ENCODE data around the gene TXNDC16.
"Not testable (repeated sequence)": the region's sequence is repeated elsewhere in the genome, so short reads cannot be mapped to it uniquely, and the experiment has no call there.

TXNDC16 gene, protein sequence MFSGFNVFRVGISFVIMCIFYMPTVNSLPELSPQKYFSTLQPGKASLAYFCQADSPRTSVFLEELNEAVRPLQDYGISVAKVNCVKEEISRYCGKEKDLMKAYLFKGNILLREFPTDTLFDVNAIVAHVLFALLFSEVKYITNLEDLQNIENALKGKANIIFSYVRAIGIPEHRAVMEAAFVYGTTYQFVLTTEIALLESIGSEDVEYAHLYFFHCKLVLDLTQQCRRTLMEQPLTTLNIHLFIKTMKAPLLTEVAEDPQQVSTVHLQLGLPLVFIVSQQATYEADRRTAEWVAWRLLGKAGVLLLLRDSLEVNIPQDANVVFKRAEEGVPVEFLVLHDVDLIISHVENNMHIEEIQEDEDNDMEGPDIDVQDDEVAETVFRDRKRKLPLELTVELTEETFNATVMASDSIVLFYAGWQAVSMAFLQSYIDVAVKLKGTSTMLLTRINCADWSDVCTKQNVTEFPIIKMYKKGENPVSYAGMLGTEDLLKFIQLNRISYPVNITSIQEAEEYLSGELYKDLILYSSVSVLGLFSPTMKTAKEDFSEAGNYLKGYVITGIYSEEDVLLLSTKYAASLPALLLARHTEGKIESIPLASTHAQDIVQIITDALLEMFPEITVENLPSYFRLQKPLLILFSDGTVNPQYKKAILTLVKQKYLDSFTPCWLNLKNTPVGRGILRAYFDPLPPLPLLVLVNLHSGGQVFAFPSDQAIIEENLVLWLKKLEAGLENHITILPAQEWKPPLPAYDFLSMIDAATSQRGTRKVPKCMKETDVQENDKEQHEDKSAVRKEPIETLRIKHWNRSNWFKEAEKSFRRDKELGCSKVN

DNA sequence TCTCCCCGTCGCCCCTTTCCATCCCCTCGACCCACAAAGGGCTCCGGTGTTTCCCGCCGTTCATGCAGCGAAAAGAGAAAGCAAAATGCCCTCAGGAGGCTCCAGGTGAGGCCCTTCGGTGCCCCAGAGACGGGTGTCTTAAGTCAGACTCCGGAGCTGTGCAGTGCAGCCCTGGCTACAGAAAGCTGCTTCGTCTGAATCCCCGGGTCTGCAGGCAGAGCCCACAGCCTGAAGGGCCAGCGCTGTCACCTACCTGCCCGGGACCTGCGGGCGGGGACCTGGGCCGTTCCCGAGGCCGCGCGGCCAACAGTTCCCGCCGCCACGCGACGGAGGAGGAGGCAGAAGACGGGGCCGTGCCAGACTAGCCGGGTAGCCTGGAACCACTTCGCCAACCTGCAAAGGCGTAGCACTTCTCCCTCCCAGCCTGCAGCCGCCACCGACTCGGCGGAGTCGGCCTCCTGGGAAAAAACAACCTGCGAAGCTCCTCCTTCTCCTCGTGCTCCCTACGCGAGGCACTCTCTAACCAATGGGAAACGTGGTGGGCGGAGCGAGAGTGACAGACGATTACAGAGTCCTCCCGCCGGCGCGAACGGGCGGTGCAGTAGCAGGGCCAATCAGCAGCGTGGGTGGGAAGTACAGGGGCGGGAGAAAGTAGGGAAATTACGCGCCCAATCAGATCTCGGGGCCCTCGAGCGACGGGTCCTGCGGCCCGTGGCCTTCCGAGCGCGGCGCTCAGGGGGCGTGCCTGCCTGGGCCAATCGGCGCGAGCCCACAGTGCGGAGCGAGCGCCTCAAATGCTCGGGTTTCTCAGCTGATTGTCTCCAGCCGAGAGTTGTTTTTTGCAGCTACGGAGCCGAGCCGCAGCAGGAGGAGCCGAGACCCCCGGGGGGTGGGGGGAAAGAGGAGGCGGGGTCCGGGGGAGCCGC is at the start of gene TXNDC16, which contains the start of gene GPR137C:
Gene TXNDC16 (minus strand): TSS at position 443 of the 926 bp plus-strand sequence. CDS start 8,948 bp downstream, outside the sequence.
Gene GPR137C (plus strand): TSS at position 774 of the 926 bp plus-strand sequence. CDS start 312 bp downstream, outside the sequence.
- H3K4me1 ChIP-seq (ENCODE audit: control insufficient read depth, insufficient read depth, low read length) = peaks cover 18% of the 10 kb centered on the region; the same call in 1 of the 2 replicates
- H3K27ac ChIP-seq (ENCODE audit: low read depth, low read length) = peak within 1 kb of the TSS; percentile 78
- peaks cover 15% of the 10 kb centered on the region for H3K27me3 ChIP-seq (ENCODE audit: control insufficient read depth, insufficient read depth, low read length)
- no peaks in the 10 kb centered on the region for H3K36me3 ChIP-seq (ENCODE audit: control insufficient read depth, insufficient read depth, low read length)
- peak within 1 kb of the TSS; percentile 52 for H3K9ac ChIP-seq (ENCODE audit: low read depth, low read length)
- H3K4me3 ChIP-seq (ENCODE audit: low read depth, low read length) = peak within 1 kb of the TSS; percentile 91
- H3K9me3 ChIP-seq (ENCODE audit: control insufficient read depth, insufficient read depth, low read length) = no peaks in the 10 kb centered on the region

DNA sequence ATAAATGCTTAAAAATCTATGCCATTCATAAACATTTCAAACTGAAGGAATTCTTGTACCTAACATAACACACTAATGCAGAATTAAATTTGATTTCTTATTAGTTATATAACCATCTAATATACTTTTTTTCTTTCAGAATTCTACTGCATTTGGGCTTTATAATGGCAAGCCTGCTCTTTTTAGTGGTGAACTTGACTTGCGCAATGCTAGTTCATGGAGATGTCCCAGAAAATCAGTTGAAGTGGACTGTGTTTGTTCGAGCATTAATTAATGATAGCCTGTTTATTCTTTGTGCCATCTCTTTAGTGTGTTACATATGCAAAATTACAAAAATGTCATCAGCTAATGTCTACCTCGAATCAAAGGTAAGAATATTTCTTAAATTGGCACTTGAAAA is 47.7 kb upstream of the TXNDC16 start:
- no peaks in the 10 kb centered on the region for H3K27me3 ChIP-seq (ENCODE audit: control insufficient read depth, insufficient read depth, low read length)
- H3K27ac ChIP-seq (ENCODE audit: low read depth, low read length) = no peak overlapping the region
- no peak overlapping the region for H3K9ac ChIP-seq (ENCODE audit: low read depth, low read length)
- H3K4me1 ChIP-seq (ENCODE audit: control insufficient read depth, insufficient read depth, low read length) = peaks cover 3% of the 10 kb centered on the region
- no peak overlapping the region for H3K4me3 ChIP-seq (ENCODE audit: low read depth, low read length)
- no peaks in the 10 kb centered on the region for H3K9me3 ChIP-seq (ENCODE audit: control insufficient read depth, insufficient read depth, low read length)
- H3K36me3 ChIP-seq (ENCODE audit: control insufficient read depth, insufficient read depth, low read length) = no peaks in the 10 kb centered on the region

DNA sequence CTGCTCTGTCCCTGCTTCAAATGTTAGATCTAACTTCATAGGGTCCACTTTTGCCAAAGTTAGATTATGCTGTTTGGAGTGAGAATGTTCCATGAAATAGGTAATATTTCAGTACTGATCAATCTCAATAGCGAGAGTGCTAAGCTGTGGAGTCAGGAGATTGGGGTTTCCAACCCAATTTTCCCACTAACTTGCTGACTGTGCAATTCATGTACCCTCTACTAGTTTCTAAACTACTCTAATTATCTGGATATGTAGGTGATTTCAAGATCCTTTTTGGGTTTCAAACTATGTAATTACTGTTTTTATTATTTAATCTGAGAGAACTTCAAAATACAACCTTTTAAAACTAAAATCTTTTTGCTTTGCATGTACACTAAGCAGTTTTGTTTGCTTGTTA is 46.3 kb upstream of the TXNDC16 start:
- Histone ChIP-seq H3K4me1 (ENCODE audit: control insufficient read depth, insufficient read depth, low read length) (peaks cover 3% of the 10 kb centered on the region), H3K9ac (ENCODE audit: low read depth, low read length) (no peak overlapping the region), H3K4me3 (ENCODE audit: low read depth, low read length) (no peak overlapping the region), H3K36me3 (ENCODE audit: control insufficient read depth, insufficient read depth, low read length) (no peaks in the 10 kb centered on the region), H3K27ac (ENCODE audit: low read depth, low read length) (no peak overlapping the region), H3K27me3 (ENCODE audit: control insufficient read depth, insufficient read depth, low read length) (no peaks in the 10 kb centered on the region), H3K9me3 (ENCODE audit: control insufficient read depth, insufficient read depth, low read length) (no peaks in the 10 kb centered on the region)

DNA sequence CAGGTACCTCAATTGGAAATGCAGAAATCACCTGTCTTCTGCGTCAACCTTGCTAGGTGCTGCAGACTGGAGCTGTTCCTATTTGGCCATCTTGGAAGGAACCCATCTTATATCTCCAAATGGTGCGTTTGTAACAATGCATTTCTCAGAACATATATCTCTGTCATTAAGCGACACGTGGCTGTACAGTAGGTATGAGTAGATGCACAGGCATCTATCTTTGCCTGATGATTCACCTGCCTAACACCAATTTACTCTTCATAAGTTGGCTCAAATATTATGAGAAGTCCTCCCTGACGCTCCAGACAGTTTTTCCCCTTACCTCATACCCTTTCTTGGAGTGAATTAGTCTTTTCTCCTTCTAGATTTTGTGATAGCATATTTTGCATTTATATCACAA is 44.6 kb upstream of the TXNDC16 start:
- Histone ChIP-seq H3K4me1 (ENCODE audit: control insufficient read depth, insufficient read depth, low read length) (peaks cover 3% of the 10 kb centered on the region), H3K27me3 (ENCODE audit: control insufficient read depth, insufficient read depth, low read length) (no peaks in the 10 kb centered on the region), H3K9ac (ENCODE audit: low read depth, low read length) (no peak overlapping the region), H3K36me3 (ENCODE audit: control insufficient read depth, insufficient read depth, low read length) (no peaks in the 10 kb centered on the region), H3K9me3 (ENCODE audit: control insufficient read depth, insufficient read depth, low read length) (no peaks in the 10 kb centered on the region), H3K27ac (ENCODE audit: low read depth, low read length) (no peak overlapping the region), H3K4me3 (ENCODE audit: low read depth, low read length) (no peak overlapping the region)

DNA sequence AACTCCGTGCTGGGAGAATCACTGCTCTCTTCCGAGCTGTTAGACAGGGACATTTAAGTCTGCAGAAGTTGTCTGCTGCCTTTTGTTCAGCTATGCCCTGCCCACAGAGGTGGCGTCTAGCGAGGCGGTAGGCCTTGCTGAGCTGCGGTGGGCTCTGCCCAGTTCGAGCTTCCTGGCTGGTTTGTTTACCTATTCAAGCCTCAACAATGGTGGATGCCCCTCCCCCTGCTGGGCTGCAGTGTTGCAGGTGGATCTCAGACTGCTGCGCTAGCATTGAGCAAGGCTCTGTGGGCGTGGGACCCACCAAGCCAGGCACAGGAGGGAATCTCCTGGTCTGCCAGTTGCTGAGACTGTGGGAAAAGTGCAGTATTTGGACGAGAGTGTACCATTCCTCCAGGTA is 44.0 kb upstream of the TXNDC16 start:
- Histone ChIP-seq H3K9ac (ENCODE audit: low read depth, low read length) (no peak overlapping the region), H3K36me3 (ENCODE audit: control insufficient read depth, insufficient read depth, low read length) (no peaks in the 10 kb centered on the region), H3K4me1 (ENCODE audit: control insufficient read depth, insufficient read depth, low read length) (peaks cover 3% of the 10 kb centered on the region), H3K4me3 (ENCODE audit: low read depth, low read length) (no peak overlapping the region), H3K27ac (ENCODE audit: low read depth, low read length) (no peak overlapping the region), H3K9me3 (ENCODE audit: control insufficient read depth, insufficient read depth, low read length) (no peaks in the 10 kb centered on the region), H3K27me3 (ENCODE audit: control insufficient read depth, insufficient read depth, low read length) (no peaks in the 10 kb centered on the region)

DNA sequence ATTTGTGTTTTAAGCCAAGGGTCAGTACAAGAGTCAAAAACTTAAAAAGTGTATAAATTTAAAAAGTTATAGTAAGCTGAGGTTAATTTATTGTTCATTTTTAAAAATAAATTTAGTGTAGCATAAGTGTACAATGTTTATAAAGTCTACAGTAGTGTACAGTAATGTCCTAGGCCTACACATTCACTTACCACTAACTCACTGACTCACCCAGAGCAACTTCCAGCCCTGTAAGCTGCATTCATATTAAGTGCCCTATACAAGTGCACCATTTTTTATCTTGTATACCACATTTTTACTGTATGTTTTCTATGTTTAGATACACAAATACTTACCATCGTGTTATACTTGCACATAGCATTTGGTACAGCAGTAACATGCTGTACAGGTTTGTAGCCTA is 38.0 kb upstream of the TXNDC16 start:
- Histone ChIP-seq H3K9ac (ENCODE audit: low read depth, low read length) (no peak overlapping the region), H3K4me1 (ENCODE audit: control insufficient read depth, insufficient read depth, low read length) (no peaks in the 10 kb centered on the region), H3K27me3 (ENCODE audit: control insufficient read depth, insufficient read depth, low read length) (no peaks in the 10 kb centered on the region), H3K9me3 (ENCODE audit: control insufficient read depth, insufficient read depth, low read length) (no peaks in the 10 kb centered on the region), H3K36me3 (ENCODE audit: control insufficient read depth, insufficient read depth, low read length) (no peaks in the 10 kb centered on the region), H3K27ac (ENCODE audit: low read depth, low read length) (no peak overlapping the region), H3K4me3 (ENCODE audit: low read depth, low read length) (no peak overlapping the region)

DNA sequence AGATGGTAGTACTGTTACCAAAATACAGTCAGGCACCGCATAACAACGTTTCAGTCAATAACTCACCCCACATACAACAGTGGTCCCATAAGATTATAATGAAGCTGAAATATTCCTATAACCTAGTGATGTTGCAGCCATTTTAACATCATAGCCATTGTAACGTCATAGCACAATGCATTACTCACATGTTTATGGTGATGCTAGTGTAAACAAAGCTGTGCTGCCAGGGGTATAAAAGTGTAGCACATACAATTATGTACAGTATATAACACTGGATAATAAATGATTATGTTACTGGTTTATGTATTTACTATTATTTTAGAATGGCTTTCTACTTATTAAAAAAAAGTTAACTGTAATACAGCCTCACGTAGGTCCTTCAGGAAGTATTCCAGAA is 37.3 kb upstream of the TXNDC16 start:
- Histone ChIP-seq H3K36me3 (ENCODE audit: control insufficient read depth, insufficient read depth, low read length) (no peaks in the 10 kb centered on the region), H3K4me1 (ENCODE audit: control insufficient read depth, insufficient read depth, low read length) (no peaks in the 10 kb centered on the region), H3K9me3 (ENCODE audit: control insufficient read depth, insufficient read depth, low read length) (no peaks in the 10 kb centered on the region), H3K4me3 (ENCODE audit: low read depth, low read length) (no peak overlapping the region), H3K27ac (ENCODE audit: low read depth, low read length) (no peak overlapping the region), H3K9ac (ENCODE audit: low read depth, low read length) (no peak overlapping the region), H3K27me3 (ENCODE audit: control insufficient read depth, insufficient read depth, low read length) (no peaks in the 10 kb centered on the region)

DNA sequence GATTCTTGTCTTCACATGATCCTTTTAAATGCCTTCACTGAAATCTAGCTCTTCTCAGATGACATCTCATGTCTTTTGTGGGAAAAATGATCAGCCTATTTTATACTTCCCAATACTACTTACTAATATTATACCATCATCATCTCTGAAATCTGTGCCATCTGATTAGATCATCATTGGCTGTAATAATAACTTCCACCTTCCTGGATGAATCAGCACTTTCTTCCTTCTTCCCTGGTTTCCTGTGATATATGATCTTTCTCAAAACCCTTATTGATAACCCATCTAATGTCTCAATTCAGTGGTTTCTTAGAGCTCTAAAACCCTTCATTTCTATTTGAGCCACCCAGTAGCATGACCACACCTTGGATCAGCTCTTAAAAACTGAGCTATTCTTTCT is 31.2 kb upstream of the TXNDC16 start:
- H3K4me1 ChIP-seq (ENCODE audit: control insufficient read depth, insufficient read depth, low read length) = no peaks in the 10 kb centered on the region
- no peaks in the 10 kb centered on the region for H3K27me3 ChIP-seq (ENCODE audit: control insufficient read depth, insufficient read depth, low read length)
- H3K9me3 ChIP-seq (ENCODE audit: control insufficient read depth, insufficient read depth, low read length) = no peaks in the 10 kb centered on the region
- no peaks in the 10 kb centered on the region for H3K36me3 ChIP-seq (ENCODE audit: control insufficient read depth, insufficient read depth, low read length)
- no peak overlapping the region for H3K9ac ChIP-seq (ENCODE audit: low read depth, low read length)
- H3K4me3 ChIP-seq (ENCODE audit: low read depth, low read length) = no peak overlapping the region
- no peak overlapping the region for H3K27ac ChIP-seq (ENCODE audit: low read depth, low read length)

DNA sequence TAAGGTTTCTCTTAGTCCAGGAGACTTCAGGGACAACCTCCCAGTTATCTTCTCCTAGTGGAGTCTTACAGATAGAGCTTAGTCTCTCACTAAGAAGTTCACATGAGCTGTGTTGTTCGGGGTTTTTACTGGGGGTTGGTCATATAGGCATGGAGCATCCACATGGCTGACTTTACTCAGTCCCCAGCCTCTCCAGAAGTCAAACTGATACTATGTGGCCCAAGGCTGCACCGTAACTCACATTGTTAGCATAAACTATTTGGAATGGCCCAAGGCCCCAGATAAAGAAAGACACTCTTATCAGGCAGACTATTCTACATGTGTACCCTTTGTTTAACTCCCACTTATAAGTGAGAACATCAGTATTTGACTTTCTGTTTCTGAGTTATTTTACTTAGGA is 23.6 kb upstream of the TXNDC16 start:
- Histone ChIP-seq H3K27ac (ENCODE audit: low read depth, low read length) (no peak overlapping the region), H3K4me1 (ENCODE audit: control insufficient read depth, insufficient read depth, low read length) (no peaks in the 10 kb centered on the region), H3K9ac (ENCODE audit: low read depth, low read length) (no peak overlapping the region), H3K27me3 (ENCODE audit: control insufficient read depth, insufficient read depth, low read length) (no peaks in the 10 kb centered on the region), H3K4me3 (ENCODE audit: low read depth, low read length) (no peak overlapping the region), H3K36me3 (ENCODE audit: control insufficient read depth, insufficient read depth, low read length) (no peaks in the 10 kb centered on the region), H3K9me3 (ENCODE audit: control insufficient read depth, insufficient read depth, low read length) (no peaks in the 10 kb centered on the region; the same call in 1 of the 2 replicates)

DNA sequence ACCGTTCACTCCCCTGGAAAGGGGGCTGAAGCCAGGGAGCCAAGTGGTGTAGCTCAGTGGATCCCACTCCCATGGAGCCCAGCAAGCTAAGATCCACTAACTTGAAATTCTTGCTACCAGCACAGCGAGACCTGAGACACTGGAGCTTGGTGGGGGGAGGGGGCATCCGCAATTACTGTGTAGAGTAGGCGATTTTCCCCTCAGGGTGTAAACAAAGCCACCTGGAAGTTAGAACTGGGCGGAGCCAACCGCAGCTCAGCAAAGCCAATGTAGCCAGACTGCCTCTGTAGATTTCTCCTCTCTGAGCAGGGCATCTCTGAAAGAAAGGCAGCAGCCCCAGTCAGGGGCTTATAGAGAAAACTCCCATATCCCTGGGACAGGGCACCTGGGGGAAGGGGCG is 16.1 kb upstream of the TXNDC16 start:
- not testable (repeated sequence) for H3K4me1 ChIP-seq (ENCODE audit: control insufficient read depth, insufficient read depth, low read length); H3K9me3 ChIP-seq (ENCODE audit: control insufficient read depth, insufficient read depth, low read length); H3K27ac ChIP-seq (ENCODE audit: low read depth, low read length); H3K9ac ChIP-seq (ENCODE audit: low read depth, low read length); H3K36me3 ChIP-seq (ENCODE audit: control insufficient read depth, insufficient read depth, low read length); H3K4me3 ChIP-seq (ENCODE audit: low read depth, low read length); H3K27me3 ChIP-seq (ENCODE audit: control insufficient read depth, insufficient read depth, low read length)

All from HUES48 (cell line).